Kasumi-1 (cell line): ENCODE measurements around the gene TRPT1.

Experiments used
- DNase-seq, 2 experiments: peaks; one replicate each; lab custom pipeline; 2025; lab: John Stamatoyannopoulos, UW

The TRPT1 gene, protein sequence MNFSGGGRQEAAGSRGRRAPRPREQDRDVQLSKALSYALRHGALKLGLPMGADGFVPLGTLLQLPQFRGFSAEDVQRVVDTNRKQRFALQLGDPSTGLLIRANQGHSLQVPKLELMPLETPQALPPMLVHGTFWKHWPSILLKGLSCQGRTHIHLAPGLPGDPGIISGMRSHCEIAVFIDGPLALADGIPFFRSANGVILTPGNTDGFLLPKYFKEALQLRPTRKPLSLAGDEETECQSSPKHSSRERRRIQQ

DNA sequence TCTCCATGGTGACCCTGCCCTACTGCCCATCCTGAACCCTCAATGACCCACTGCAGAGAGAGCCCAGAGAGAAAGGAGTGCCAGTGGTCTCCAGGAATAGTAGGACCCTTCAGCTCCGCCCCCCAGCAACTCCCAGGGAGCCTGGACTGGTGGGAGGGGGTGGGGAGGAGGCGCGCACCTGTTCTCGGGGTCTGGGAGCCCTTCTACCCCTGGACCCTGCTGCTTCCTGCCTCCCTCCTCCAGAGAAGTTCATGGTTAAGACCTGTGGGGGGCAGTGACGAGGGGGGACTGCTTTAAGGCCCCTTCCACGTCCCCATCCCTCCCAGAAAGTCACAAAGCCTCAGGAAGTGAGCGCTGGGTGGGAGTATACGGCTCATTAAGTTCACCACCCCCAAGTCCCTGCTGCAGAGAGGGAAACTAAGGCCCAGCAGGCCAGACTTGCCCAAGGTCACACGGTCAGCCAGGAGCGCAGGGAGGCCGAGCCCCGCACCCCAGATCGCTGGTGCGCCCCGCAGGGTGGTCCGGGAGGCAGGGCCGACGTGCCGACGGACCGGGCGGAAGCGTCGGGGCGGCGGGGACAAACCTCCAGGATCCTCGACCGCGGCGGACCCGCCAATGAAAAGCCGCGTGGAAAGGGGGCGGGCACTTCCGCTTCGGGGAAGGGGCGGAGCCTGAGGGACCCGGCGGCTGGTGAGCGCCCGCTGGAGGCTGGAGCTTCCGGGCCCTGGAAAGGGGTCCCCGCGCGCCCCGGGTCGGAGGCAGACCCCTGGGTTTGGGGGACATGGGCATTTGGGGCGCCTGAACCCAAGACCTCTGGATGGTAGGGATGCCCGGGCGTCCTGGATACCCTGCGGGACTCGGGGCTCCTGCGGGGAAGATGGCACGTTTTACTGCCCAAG, at the start of gene TRPT1, which contains the start of gene NUDT22:
TSS of gene TRPT1 (minus strand) at position 579 of the 899 bp plus-strand sequence. CDS start at position 253, 326 bp downstream.
TSS of gene NUDT22 (plus strand) at position 667 of the 899 bp plus-strand sequence. CDS start 379 bp downstream, outside the sequence.
- peak; percentile 78 to 80 for DNase-seq

DNA sequence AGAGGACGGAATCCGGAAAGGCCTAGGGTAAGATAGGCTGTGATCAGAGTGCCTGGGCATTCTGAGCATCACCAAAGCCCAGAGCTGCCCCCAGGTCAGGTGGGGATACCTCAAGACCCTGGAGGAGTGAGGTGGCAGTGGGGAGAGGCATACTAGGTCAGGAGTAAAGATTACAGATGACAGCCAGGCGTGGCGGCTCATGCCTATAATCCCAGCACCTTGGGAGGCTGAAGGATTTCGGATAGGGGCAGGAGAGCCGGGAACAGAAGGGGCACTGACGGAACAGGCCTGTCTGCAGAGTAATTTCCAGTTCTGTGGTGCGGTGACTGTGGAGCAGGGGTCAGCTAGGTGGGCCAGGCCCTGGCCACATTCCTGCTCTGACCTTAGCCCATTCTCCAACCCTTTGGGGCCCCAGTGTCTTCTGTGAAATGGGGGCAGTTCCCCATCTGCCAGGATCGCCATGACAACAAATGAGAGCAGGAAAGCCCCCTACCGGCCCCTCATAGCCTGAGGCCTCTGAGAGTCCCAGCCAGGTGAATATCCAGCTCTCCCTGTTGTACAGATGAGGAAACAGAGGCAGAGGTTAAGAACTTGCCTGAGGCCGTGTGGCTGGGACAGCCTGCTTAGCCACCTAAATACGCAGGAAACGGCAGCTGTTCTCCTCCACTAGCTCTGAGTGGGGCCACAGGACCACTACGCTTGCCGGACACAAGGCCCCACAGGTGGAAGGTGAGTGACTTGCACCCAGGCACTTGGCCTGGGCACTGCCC, 49.2 kb upstream of the TRPT1 start:
- DNase-seq = no peak

DNA sequence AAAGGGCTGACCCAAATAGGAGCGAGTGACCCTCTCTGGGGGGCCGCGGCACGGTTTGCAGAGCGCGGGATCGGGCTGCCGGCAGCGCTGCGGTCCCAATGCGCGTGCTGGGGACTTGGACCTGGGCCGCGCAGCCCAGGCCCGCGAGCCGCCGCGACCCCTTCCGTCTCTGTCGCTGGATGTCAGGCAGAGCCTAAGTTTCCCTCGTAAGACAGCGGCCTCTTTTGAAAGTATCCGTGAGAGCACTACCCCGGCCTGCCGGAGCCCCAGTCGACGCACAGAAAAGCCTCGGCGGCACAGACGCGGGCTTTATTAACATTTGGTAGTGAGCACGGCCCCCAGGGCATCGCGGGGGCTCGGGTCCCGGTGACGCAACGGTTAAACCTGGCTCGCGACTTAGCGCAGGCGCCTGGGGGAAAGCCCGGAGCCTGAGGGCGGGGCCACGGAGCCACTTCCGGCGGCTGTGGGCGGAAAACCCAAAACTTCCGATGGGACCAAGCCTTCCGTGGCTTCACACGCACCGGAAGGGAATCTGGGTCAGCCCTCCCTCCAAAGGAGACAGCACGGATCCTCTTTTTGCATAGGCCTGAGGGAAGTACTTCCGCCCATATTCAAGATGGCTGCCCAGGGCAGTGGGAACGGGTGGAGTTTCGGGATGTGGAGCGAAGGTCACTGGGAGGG, 43.7 kb upstream of the TRPT1 start:
- peak; percentile 99 for DNase-seq

DNA sequence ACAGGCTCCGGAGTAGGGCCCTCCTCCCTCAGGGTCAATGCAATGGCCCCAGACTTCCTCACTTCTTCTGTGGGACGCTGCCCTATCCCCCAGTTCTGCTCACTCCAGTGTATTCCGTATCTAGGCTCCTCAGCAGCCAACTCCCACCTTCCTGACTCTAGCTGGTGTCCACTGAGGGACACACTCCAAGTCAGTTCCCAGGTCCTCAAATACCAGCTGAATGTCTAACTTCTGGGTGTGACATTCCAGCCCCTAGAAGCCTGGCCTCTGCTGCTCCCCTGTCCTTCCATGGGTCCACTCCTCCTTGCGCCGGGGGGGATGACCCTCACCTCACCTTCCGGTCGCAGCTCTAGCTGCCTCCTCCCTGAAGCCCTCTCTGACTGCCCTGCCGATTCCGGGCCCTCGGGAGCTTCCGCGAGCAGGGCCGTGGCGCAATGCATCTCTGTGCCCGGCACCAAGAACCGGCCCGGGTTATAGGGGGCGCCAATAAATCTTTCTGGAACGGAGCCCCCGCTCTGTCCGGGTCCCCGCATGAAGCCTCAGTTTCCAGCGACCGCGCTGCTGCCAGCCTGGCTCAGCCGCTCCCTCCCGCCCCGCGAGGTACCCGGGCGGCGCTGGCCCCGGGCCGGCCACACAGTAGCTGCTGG, 43.0 kb upstream of the TRPT1 start:
- DNase-seq = peak; percentile 54 to 65

DNA sequence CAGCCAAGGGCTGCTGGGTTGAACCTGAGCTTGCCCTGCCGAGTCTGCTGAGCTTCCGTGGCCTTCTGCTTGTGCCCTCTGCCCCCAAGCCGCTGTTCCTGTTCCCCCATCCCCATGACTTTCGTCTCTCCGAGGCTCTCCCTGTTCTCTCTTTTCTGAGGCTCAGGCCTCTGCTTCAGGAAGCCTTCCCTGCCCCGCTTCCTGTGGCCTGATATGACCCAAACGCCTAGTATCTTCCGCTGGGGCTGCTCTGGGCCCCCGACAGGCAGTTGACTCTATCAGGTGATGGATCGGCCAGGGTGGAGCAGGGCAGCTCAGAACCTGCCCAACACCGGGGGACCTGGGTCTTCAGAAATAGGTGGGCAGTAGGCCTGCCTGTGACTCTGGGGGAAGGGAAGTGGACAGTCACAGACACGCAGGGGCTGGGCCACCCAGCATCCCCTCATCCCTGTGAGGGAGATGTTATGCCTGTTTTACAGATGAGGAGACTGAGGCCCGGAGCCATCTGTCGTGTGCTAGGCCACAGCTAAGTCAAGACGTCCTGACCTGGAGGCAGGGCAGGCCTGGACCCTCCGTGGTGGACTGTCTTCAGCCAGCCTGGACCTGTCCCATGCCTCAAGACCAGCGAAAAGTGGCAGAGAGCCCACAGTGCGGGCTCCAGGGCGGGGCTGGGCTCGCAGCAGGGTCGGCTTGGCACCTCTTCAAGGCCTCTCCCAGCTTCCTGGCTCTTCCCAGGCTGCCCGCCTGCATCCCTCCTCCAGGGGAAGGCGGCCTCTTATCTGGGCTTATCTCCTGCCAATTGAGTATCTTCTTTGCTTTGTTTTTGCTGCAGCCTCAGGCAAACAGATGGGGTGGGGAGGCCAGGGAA, 42.3 kb upstream of the TRPT1 start:
- peak; percentile 58 to 76 for DNase-seq

DNA sequence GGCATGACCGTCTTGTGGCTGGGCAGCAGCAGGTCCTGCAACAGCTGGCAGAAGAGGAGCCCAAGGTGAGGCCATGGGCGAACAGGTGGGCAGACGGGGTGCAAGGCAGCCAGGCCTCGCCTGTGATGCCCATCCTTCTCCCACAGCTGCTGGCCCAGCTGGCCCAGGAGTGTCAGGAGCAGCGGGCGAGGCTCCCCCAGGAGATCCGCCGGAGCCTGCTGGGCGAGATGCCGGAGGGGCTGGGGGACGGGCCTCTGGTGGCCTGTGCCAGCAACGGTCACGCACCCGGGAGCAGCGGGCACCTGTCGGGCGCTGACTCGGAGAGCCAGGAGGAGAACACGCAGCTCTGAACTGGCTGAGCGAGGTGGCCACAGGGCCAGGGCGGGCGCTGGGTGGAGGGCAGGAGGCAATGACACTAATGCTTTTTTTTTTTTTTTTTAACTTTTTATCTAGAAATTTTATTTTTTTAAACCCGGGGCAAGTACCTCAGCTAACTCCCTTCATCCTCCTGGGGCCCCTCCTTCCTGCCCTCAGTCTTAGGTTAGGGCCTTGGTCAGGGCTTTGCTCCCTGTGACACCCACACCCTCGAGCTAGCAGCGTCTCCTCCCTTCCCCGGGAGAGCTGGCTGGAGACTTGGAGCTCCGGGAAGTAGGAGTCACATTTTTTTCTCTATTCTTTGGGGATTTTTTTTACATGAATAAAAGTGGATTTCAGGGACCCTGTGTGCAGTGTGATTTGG, 41.4 kb upstream of the TRPT1 start:
- DNase-seq = no peak

DNA sequence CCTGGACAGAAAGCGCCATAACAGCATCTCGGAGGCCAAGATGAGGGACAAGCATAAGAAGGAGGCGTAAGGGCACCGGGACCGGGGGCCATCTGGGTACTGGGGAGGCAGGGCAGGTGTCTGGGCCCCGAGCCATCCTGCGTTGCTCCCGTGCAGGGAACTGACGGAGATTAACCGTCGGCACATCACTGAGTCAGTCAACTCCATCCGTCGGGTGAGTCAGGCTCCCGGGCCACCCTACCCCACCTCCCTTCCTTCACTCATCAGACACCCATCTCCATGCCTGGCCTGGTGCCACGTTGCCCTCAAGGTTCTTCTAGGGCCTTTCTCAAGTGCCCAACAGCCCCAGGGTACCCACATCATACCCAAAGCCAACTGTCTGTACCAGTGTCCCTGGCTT, 40.4 kb upstream of the TRPT1 start:
- DNase-seq = no peak

DNA sequence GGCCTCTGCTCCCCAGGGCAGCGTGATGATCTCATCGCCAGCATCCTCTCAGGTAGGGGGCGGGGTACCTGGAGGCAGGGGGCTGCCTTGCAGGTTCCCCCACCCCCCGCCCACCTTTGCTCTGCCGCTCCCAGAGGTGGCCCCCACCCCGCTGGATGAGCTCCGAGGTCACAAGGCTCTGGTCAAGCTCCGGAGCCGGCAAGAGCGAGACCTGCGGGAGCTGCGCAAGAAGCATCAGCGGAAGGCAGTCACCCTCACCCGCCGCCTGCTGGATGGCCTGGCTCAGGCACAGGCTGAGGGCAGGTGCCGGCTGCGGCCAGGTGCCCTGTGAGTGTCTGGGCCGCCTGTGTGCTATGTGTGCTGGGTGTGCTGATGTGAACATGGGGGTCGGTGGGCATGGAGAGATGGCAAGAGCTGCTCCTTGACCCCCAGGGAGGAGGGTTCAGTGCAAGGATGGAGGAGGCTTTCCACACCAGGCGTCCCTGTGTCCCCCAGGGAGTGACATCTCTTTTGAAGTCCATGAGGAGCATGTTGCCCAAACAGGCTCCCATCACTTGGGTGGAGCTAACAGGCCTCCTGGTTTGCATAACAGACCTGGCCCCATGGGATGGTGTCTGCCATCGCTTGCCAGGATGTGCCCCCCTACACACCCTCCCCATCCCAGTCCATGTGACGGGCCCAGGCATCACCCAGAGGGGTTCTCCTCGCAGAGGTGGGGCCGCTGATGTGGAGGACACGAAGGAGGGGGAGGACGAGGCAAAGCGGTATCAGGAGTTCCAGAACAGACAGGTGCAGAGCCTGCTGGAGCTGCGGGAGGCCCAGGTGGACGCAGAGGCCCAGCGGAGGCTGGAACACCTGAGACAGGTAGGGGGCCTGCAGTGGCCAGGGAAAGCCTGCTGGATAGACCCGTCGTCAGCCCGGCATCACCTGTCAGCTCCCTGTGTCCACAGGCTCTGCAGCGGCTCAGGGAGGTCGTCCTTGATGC, 39.5 kb upstream of the TRPT1 start:
- no peak for DNase-seq

DNA sequence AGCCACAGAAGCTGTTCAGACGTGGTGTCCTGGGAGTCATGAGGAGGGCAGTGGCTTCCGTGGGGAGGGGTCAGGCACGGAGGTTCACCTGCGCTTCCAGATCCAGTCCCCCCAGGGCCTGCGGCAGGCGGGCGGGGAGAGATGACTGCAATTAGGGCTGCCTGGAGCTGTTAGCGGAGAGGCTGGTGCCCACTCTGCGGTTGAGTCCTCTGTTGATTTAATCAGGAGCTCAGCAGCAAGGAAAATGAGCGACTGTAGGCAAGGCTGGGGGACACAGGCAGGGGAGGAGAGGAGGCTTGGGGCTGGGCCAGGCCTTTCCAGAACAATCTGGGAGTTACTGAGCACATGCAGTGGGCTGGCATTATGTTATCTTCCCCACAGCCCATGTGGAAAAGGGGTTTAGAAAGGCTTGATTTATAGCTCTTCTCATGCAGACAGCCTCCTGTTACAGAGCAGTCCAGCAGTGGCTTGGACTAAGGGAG, 38.4 kb upstream of the TRPT1 start:
- no peak for DNase-seq

DNA sequence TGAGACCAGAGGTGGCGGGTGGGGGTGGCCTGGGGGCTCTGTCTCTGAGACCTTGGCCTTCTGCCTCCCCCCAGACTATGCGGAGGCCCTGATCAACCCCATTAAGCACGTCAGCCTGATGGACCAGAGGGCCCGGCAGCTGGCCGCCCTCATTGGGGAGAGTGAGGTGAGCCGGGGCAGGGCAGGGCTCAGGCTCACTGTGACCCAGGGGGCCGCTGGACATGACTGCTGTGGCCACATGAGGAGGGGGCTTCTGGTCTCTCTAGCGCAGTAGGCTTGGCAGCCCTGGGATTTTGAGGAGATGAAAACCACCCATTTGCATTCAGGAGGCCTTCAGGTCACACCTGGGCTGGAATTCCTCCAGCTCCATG, 37.9 kb upstream of the TRPT1 start:
- no peak for DNase-seq

DNA sequence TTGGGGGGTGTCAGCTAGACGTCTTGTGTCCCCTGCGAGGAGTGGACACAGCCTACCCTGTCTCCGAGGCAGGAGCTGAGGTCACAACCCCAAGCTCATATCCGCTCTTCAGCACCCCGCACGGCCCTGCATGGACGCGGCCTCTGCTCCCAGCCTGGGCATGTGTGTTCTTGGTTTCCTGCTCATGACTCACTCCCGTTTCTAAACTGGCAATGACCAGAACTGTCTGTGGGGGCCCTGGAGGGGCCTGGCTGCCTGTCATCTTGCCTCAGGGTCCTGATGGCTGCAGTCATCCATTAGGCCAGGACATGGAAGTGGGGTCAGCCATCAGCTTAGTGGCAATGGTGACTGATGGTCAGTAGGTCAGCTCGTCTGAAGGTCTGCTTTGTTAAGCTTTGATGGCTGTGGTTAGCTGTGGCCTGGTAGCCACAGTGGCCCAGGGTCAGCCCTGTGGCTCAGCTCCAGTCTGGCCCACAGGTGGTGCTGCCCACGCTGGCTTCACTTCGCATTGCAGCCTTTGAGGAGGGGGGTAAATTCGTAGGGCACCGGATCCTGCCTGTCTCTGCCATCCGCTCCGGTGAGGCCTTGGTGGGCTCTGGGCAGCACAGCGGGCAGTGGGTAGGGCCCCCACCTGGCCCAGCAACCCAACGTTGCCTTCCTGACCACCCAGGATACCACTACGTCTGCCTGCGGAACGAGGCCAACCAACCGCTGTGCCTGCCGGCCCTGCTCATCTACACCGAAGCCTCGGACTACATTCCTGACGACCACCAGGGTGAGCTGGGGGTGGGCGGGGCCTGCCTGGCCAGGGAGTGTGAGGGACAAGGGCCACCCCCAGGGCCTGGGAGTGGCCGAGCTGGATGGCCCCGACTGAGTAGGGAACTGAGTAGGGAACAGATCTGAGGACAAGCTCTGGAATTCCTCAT, 37.3 kb upstream of the TRPT1 start:
- DNase-seq = peak; percentile 21 to 25

DNA sequence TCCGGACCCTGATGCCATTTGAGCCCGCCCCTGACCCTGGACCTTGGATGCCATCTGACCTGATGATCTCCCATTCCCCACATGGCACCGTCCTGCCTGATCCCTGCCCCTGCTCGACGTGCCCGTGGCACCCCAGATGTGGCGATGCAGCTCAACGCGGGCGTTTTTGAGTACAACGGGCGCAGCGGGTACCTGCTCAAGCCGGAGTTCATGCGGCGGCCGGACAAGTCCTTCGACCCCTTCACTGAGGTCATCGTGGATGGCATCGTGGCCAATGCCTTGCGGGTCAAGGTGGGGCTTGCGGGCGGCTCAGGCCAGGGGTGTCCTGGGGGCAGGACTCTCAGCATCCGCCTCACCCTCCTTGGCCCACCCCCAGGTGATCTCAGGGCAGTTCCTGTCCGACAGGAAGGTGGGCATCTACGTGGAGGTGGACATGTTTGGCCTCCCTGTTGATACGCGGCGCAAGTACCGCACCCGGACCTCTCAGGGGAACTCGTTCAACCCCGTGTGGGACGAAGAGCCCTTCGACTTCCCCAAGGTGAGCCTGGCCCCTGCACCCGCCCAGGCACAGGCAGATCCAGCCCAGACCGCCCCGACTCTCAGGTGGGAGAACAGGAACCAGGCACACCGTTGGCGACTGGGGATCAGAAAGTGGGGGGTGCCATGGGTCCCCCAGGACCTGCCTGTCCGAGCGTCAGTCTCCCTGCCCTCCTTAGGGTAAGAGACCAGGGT, 36.5 kb upstream of the TRPT1 start:
- DNase-seq = no peak

DNA sequence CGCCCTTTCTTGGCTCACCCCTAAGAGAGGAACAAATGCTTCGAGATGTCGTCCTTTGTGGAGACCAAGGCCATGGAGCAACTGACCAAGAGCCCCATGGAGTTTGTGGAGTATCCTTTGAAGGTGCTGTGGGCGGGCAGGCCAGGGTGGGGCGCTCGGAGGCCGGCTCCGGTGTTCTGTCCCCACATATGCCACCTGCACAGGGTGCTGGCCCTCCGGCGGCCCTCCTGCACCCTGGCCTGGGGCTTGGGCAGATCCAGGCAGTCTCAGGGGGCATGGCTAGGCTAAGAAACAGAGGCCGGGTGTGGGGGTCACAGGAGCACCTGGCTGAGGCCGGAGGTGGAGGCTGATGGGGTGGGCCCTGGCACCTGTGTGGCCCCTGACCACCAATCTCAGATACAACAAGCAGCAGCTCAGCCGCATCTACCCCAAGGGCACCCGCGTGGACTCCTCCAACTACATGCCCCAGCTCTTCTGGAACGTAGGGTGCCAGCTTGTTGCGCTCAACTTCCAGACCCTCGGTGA, 35.6 kb upstream of the TRPT1 start:
- DNase-seq = no peak

DNA sequence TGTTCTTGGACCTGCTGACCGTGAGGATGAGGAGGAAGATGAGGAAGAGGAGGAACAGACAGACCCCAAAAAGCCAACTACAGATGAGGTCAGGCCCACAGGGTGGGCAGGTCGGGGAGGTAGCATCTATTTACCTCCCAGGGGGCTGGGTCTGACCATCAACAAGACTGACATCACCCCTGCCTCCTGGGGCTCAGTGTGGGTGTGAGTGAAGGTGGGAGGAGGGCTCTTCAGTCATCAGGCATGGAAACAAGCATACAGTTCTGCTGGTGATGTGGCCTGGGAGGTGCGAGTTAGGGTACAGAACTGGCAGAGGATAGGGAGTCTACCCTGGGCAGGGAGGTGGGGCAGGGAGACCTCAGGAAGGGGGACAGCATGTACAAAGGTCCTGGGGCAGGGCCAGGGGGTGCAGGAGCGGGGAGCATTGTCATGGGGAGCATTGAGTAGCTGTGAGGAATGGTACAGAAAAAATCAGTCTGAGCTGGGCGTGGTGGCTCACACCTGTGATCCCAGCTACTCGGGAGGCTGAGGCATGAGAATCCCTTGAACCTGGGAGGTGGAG, 34.2 kb upstream of the TRPT1 start:
- no peak for DNase-seq

DNA sequence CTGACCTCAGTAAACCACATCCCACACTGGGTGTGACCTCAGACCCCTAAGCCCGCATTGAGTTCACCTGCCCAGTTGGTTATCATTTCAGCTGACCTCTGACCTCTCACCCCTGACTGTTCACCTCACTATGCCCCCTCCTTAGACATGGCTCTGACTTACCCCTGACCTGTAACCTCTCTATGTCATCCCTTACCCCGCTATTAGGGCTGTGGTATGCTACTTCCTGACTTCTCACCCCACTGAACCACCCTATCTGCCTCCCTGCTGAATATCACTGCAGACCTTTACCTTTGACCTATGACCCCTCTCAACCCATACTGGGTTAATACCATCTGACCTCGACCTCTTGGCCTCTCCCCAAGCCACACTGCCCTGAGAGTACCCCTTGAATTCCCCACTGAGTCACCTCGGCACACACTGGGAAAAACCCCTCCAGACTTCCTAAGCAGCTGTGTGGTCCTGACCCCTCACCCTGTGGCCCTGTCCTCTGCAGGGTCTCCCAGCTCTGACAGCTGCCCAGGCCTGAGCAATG, 33.6 kb upstream of the TRPT1 start:
- no peak for DNase-seq
